Activated CD8-positive, alpha-beta memory T cell treated with anti-CD3 and anti-CD28 coated beads for 24 hours (primary cell): ENCODE results near the gene MAPKAPK2.
A peak's percentile ranks its signal among the peaks of the same experiment; 100 is the strongest.

Experiments used
- DNase-seq: peaks from one replicate; pipeline ENCODE4 v3.0.0-alpha.2; 2020

Gene MAPKAPK2

DNA sequence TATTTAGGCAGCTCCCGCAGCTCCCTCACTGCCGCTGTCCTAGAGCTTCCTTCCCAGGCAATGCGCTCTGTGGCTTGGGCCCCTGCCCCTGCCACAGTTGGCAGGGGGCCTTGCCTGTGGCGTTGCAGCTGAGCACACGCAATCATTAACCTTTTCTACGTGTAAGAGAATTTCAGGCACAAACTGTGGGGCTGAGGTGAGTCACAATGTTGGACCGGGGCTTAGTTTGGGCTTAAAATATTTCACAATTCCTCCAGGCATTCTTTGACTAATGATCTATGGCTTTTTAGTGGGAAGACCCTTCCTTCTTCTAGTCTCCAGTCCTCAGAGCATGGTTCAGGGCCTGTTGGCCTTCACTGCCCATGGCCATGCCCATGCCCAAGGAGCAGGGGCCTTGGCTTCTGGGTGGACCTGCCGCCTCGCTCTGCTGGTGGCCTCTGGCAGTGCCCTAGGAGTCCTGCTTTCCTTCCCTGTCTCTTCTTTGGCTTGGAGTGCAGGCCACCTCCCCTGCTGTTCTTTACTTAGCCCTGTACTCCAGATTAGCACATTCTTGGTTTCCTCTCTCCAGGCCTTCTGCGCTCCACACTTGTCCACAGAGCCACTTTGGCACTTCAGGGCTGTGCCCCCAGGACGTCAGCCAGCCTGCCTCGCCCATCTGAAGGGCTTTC, 39.2 kb downstream of the MAPKAPK2 start:
- no peak for DNase-seq

DNA sequence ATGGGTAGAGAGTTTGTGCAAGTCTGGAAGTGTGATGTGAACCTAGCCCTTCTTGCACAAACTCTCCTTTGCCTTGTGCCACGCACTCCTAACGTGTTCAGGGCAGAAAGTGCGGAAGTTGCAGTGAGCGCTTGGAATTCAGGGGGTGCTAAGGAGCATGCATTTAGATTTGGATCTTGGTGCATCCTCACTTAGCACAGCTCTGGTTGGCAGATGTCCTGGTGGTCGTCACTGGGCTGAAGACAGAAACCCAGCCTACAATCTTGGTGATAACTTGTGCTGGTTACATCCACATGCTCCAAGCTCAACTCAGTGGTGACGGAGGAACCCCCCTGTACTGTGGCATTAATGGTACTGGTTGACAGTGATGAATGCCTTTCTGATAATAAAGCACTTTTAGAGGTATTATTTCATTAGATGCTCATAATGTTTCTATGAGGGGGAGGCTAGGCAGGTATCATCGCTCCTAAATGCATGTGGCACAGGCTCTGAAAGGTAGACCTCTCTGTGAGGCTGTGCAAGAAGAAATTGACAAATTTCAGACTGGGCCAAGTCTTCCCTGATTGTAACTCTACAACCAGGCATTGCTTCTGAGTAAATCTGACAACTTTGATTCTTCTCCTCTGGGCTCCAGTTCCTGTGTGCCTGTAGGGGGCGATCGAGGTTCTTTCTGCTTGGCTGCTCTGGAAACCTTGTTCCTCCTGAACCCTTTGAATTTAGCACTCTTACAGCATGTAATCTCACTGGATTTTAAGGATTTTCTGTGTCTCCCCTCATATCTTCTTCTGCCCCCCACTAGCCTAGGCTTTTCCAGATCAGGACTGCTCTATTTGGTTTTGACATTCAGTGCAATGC, 40.6 kb downstream of the MAPKAPK2 start:
- peak; percentile 50 for DNase-seq

DNA sequence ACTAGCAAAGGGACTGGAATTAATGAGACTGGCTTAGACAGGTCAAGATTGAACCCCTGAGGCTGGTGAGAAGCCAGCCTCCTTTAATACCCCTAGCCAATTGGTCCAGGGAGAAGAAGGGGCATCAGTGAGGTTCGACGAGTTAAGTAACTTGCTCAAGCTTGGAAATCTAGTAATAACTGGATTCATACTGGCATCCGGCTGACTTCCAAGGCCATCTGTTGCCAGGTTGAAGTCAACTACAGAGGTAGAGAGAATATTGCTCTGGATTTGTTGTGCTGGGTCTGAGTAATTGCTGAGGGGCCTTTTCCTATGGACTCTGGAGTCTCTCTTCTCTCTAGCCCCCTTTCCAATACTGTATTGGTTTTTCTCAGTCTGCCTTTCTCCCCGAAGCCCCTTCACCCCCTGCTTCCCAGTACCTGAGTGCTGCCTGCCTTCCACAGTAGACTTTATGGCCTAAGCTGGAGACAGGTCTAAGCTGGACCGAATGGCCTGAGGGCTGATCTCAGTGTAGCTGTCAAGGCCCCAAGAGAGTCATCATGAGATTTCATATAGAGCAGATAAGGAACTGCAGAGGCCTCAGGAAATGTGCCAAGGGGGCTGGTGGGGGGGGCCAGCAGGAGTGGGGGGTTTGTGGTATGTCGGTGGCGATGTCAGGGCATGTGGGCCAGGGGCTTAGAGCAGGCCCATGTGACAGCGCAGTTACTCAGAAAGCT, 43.4 kb downstream of the MAPKAPK2 start:
- DNase-seq = peak; percentile 49

DNA sequence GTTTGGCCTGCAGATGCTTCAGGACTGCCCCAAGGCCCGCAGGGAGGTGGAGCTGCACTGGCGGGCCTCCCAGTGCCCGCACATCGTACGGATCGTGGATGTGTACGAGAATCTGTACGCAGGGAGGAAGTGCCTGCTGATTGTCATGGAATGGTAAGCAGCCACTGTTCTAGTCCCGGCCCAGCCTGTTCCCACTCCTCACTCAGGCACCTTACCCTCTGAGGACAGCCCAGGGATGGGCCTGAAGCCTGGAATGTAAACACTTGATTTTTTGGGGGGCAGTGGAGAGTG, 43.9 kb downstream of the MAPKAPK2 start:
- peak; percentile 44 for DNase-seq

DNA sequence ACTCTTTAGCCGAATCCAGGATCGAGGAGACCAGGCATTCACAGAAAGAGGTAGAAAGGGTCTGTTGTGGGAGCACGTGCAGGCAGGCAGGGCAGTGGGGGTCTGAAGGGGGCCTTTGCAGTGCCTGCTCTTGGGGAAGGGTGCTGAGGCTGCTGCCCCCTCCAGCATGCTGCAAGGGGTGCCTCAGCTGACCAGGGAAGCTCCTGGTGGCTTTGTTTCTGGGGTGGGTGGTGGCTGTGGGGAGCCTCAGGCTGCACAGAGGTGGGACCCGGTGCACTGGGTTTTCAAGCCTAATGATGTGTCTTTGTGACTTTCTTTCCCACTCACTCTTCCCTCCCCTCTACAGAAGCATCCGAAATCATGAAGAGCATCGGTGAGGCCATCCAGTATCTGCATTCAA, 44.3 kb downstream of the MAPKAPK2 start:
- DNase-seq = peak; percentile 44

DNA sequence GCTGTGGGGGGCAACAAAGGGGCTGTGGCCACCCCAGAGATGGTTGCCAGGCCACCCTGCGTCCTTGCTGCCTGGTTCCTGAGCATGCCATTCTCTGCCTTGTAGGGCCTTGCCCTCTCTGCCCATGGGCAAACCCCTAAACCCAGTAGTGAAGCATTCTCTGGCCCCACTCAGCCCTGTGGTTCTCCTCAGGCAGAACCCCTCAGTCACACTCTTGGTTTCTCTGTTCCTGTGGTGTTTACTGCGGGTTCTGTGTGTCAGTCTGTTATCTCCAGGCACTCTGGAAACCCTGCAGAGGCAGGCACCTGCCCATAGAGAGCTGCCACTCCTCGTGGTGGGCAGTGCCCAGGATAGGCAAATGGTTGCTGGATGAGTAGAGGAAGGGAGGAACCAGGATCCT, 44.8 kb downstream of the MAPKAPK2 start:
- peak; percentile 50 for DNase-seq

DNA sequence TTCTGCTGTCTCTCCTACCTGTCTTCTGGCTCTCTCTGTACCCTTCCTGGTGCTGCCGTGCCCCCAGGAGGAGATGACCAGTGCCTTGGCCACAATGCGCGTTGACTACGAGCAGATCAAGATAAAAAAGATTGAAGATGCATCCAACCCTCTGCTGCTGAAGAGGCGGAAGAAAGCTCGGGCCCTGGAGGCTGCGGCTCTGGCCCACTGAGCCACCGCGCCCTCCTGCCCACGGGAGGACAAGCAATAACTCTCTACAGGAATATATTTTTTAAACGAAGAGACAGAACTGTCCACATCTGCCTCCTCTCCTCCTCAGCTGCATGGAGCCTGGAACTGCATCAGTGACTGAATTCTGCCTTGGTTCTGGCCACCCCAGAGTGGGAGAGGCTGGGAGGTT, 47.8 kb downstream of the MAPKAPK2 start:
- DNase-seq = no peak

DNA sequence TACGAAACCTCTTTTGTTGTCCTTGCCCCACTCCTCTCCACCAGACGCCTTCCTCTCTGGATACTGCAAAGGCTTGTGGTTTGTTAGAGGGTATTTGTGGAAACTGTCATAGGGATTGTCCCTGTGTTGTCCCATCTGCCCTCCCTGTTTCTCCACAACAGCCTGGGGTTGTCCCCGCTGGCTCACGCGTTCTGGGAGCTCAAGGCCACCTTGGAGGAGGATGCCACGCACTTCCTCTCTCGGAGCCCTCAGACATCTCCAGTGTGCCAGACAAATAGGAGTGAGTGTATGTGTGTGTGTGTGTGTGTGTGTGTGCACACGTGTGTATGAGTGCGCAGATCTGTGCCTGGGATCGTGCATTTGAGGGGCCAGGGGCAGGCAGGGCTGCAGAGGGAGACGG, 48.3 kb downstream of the MAPKAPK2 start:
- no peak for DNase-seq

DNA sequence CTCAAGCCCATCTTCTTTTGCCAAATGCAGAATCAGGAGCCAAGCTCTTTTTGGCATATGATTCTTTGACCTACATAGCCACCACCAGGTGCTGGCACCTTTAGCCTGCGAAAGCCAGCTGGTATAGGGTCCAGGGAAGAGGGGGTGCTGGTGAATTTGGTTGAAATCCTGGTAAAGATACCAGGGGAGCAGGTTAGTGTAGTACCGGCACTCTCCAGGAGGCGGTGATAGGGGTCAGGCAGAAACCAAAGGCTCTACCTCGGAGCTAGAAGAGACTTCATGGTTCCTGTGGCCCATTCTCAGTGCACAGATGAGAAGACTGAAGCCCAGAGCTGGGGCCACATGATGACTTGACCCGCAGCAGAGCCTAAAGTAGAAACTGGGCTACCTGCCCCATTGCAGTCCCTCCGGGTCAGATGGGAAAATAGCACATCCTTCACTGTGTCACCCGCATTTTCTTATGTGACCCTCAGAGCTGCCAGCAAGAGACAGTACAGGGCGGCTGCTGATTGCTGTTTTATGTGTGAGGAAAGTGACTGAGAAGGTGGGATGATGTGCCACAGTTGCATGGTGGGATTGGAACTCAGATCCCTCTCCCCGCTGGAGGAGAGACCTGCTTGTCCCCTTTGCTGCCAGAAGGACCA, 49.9 kb downstream of the MAPKAPK2 start:
- peak; percentile 92 for DNase-seq

DNA sequence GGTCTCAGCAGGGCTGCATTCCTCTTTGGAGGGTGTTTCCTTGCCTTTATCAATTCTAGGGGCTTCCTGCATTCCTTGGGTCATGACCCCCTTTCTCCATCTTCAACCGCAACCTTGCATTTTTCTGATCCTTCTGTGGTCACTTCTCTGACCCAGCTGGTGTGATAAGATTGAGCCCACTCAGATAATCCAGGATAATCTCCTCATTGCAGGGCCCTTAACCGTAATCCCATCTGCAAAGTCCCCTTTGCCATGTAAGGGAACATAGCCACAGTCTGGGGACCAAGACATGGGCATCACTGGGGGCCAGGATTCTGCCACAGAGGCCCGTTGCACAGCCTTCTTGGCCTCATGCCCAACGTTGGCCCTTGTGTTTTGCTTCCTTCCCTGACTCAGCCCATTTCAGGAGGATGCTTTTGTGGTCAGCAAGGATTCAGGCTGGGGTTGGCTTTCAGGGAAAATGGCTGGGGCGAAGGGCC, 50.9 kb downstream of the MAPKAPK2 start:
- no peak for DNase-seq

DNA sequence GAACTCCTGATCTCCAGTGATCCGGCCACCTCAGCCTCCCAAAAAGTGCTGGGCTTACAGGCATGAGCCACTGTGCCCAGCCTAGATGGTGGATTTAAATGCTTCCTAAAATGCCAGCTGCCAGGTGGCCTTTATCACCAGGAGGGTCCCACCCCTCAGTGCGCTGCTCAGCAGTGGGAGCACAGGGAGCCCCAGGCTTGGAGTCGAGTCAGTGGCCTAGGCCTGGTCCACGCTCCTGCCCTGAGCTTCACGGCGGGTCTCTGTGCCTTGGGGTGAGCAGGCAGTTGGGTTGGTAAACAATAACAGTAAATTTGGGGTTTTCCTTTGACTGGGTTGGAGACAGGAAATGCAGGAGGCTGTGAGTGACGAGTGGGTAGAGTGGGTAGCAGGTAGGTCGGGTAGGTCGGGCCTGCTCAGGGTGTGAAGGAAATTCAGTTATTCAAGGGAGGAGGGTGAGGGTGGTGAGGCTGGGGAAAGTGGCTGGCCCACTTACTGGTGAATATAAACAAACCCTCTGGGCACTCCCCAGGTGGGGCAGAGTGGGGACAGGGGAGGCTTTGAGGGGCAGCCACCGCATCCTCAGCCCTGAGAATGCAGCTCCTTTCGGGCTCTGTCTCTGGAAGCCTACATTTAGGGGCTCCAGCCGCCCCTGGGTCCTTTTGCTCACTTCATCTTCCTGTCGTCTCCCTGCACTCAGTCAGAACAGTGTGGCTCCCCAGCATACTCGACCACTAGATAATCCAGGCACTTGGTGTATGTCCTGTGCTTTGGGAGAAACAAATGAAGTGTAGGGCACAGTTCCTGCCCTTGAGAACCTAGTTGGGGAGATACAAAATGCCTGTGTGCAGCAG, 52.4 kb downstream of the MAPKAPK2 start:
- no peak for DNase-seq

DNA sequence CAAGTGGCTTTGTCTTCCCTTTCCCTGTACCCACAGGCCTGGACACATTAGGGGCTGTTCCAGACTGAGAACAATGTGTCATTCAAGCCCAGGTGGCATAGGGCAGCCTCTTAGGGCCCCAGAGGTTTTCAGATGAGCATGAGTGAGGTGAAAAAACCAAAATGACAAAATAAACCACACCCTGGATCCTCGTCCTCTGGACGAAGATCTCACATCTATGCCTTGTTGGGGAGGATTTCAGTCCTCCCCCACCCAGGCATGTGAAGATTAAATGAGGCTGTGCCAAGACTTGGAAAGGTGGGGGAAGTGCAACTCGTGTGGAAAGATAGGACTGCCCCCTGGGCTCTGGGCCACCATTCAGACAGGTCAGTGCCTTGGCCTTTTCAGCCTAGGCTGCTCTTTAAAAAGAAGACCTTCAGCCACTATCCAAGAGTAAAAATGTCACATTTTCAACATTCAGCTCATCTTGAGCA, 53.1 kb downstream of the MAPKAPK2 start:
- DNase-seq = no peak

DNA sequence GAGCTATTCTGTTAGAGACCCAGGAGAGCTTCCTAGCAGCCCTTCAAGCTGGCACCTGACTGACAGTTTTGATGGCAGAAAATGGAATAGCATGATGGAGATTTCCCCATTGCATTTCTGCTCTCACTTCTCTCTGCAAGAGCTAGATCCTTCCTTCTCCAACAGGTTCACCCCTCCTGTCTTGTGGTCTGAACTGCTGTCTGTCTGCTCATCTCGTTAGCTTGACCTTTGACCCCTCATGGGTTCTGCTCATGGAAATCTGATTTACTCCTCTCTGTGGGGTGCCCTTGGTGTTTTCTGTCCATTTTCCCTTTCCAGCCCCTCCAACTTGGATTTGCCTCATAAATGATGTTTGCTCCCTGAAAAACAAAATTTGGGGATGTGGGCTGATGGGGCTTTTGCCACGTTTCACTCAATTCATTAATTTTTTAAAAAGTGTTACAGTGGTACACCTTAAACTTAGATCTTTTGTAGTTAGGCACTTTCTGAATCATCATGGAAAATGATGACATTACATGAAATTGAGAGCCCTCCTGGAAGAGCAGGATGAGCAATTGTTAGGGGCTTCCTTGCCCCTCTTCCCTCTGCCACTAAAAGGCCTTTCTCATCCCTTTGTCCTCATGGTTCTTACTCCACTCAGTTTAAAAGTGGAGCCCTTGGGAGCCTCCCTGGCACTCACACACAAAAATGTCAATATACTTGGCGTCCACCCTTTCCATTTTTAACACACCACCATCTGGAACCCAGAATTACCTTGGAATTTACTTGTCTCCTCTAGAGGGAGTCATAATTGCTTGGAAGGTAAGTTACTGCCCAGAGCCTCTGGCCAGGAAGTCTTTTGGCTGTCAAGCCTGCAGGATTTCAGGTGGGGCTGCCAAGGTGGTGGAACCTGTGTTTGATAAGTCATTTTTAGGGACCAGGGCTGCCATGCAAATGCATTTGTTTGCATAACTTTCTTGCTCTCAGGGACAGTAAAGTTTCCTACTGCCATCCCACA, 54.0 kb downstream of the MAPKAPK2 start:
- no peak for DNase-seq

DNA sequence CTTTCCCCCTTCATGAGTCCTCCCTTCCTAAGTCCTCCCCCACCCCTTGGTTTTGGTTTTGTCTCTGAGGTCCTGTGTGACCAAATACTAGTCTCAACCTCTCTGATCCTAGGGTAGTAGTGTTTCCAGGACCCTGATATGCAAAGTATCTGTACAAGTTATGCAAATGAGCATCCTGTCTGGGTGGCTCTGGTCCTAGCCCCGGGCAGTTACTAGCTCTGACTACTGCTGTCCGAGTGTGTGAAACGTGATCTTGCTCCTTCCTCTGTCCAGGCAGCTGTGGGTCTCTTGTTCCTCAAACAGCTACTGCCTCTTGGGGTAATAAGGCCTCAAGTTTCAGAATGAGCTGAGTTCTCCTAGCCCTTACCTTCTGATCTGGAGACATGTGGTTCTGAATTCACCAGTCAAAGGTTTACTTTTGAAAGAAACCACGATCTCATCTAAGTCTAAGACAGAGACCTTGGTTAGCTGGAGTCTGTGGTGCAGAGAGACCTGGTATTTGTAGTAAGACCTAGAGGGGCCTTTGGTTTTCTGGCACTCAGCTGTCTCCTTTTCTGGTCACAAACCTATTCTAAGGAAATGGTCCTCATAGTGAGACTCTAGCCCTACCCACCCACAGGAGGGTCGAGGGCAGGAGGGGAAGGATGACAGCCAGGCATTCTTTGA, 54.8 kb downstream of the MAPKAPK2 start:
- peak; percentile 80 for DNase-seq

DNA sequence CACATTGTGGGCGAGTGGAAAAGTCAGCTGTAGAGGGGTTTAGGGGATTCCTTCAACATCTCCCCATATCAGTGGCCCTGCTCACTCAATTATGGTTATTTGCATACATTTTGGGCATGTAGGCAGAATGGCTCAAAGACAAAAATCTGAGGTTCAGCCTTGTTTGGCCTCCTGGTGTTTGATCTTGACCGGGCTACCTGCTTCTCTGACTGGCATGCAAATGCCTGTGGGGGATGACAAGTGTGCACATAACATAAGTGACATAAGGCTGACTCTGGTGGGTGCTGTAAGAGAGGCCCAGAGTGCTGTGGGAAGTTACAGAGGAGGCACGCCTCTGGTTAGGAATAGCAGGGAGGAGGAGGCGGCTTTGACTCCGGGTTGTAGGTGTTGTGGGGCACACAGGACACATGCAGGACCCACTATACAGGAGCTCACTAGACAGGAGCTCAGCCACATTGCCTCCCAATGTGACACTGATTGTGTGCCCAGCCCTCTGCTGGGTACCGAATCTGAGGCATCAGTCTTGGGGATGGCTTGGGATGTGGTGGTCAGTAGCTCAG, 56.5 kb downstream of the MAPKAPK2 start:
- DNase-seq = no peak

DNA sequence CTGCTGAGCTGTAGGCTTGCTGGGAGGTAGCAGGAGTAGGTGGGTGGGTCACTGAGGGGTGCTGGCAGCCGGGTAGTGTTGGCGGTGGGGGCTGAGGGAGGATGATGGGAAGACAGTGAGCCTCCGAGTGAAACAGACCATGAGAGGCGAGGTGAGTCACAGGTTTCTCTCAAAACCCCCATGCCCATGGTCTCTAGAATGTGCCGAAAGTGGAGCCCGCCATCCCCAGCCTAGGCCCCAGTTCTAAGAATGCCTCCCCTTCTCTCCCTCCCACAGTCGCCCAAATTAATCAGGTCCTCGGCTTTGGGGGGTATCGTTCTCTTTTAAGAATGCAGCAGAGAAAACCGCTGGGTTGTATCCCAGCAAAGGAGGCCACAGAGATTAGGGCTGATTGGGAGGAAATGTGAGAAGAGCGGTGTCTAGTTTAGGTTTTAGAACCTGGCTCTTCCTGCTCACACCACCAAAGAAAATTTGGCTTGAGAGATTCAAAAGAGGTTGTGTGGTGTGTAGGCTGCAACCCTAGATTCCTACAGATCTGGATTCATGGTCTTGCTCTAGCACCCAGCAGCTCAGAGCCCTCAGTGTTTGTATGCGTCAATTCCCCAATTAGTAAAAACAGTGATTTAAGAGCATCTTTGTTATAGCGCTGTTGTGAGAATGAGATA, 58.1 kb downstream of the MAPKAPK2 start:
- DNase-seq = peak; percentile 74

DNA sequence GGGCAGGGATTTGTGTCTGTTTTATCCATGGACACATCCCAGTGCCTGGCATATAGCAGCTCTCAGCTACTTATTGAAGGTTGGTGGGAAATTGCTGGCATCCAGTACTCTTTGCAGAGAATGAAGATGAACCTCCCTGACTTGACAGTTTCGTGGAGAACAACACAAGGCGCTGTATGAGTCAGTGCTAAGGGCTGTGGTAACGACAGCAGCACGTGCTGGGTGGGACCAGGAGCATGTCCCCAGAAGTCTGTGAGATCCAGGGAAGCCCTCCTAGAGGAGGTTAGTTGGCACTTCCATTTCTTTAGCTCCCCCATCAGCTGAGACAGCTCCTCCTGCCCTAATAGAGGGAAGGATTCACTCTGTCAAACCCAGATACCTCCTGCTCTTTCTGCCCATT, 60.0 kb downstream of the MAPKAPK2 start:
- no peak for DNase-seq

DNA sequence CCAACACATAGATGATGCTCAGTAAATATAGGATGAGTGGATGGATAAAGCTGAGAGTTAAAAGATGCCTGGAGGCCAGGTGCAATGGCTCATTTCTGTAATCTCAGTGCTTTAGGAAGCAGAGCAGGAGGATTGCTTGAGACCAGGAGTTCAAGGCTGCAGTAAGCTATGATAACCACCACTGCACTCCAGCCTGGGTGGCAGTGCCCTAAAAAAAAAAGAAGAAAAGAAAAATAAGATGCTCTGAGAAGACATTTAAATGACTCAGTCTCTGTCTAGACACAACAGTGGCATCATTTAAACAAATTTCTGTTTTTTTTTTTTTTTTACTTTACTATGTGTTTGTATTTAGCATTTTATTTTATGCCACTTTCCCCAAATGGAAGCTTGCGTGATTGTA, 60.6 kb downstream of the MAPKAPK2 start:
- DNase-seq = no peak

DNA sequence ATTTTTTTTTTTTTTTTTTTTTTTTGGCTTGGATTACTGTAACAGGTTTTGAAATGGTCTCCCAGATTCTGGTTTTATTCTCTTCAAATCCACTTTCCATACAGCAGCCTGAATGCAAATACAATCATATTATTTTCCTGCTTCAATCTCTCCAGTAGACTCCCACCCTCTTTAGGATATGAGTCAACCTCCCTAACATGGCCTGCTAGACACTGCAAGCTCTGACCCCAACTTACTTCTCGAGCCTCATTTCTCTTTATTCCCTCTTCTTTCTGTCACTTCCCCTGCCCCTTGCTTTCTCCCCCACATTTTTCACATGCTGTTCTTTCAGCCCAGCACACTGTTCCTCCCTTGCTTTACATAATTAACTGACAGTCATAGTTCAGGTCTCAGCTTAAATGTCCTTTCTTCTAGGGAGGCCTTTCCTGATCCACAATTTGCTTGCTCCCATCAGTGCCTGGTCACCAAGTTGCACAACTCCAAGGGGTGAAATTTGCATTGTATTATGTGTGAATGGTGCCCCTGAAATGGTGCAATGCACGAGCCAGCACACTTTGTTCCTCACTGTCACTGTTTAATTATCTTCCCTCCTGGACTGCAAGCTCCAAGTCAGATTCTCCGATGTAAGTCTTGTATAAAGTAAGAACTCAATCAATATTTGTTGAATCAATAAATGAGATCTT, 63.8 kb downstream of the MAPKAPK2 start:
- no peak for DNase-seq
